ENCODE data around the gene TMEM115.

Gene TMEM115, protein sequence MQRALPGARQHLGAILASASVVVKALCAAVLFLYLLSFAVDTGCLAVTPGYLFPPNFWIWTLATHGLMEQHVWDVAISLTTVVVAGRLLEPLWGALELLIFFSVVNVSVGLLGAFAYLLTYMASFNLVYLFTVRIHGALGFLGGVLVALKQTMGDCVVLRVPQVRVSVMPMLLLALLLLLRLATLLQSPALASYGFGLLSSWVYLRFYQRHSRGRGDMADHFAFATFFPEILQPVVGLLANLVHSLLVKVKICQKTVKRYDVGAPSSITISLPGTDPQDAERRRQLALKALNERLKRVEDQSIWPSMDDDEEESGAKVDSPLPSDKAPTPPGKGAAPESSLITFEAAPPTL

DNA sequence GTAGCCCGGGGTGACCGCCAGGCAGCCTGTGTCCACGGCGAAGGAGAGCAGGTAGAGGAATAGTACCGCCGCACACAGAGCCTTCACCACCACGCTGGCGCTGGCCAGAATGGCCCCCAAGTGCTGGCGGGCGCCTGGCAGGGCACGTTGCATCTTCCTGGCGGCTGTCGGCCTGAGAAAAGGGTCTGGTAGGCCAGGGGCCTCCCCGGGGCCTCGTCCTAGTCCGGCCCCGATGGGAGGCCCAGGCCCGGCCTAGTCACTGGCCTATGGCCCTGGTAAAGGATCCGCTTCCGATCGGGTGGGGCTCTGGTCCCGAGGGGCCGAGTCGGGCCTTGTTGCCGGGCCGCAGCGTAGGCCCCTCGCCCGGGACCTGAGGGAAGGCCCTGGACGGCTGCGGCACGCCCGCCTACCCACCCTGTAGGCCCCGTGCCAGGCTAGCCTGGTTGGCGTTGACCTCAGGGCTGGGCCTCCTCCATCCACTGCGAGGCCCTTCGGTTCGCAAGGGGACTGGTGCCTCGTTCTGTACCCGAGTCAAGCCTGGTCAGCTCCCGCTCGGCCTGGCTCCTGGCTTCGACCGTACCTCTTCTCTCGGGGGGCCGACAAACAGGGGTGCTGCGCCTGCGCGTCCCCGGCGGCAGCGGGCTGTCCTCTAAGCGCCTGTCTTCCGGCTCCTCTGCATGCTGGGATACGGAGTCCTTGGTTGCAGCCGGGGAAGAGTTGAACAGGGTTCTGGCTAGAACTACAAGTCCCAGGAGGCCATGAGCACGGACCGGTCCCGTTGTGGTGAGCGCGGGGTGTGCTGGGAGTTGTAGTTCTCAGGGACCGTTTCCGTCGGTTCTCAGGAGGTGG, at the start of gene TMEM115:
Gene TMEM115 (minus strand): TSS at position 611 of the 849 bp plus-strand sequence. CDS start 458 bp downstream, at position 153.
- Histone ChIP-seq H3K4me3 (peak within 1 kb of the TSS; percentile 74), H3K27me3 (ENCODE audit: low read depth) (no peaks in the 10 kb centered on the region), H3K9me3 (no peaks in the 10 kb centered on the region), H3K36me3 (replicated peaks) (peaks cover 48% of the 10 kb centered on the region), H3K4me1 (peaks cover 23% of the 10 kb centered on the region)
- in situ Hi-C loops (cut with MboI; ENCODE audit: low sequenced_read_pairs) = loop anchor here (10.0 kb wide), 1 partner anchor 1026 kb away; the partner anchor contains the start of gene MANF
- peak; percentile 98 to 99 for DNase-seq (ENCODE audit: low spot score in 2 of 2)

DNA sequence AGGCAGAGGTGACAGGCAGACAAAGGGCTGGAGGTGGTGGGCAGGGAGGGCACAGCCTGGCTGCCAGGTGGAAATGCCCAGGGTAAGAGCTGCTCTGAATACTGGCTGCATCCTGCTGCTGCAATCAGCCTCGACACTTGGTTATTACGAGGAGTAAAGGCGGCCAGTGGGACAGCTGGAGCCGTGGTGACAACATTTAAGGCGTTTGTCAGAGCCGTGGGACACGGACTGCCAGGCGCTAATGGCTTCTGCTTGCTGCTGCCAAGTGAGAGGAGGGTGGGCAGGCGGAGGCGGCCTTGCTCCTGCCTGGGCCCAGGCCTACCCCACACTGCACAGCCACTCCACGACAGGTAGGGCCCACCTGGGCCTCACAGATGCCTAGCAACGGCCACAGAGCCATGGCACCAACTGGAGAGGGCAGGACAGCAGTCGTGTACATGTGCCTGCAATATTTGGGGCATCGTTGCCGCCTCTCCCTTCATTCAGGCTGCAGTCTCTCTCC, 49.2 kb upstream of the TMEM115 start:
- in situ Hi-C loops (cut with MboI; ENCODE audit: low sequenced_read_pairs) = no loop called here
- no peak for DNase-seq (ENCODE audit: low spot score in 2 of 2)
- no peaks in the 10 kb centered on the region for H3K36me3 ChIP-seq (replicated peaks)

DNA sequence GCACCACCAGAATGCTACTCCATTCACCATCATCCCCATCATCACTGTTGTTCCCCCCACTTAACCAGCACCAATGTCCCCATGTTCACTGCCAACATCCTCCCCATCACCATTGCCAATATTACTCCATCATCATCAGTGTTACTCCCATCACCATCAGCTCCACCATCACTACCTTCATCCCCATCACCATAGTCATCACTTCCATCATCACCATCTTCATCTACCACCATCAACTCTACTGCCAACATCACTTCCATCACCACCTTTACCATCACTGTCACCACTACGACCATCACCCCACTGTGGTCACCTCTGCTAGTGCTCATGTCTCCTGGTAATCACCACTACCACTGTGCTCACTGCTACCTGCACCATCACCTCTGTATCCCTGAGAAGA, 47.2 kb upstream of the TMEM115 start:
- no peak for DNase-seq (ENCODE audit: low spot score in 2 of 2)
- no peak overlapping the region for H3K4me3 ChIP-seq
- H3K9me3 ChIP-seq = no peaks in the 10 kb centered on the region
- H3K27me3 ChIP-seq (ENCODE audit: low read depth) = no peaks in the 10 kb centered on the region
- H3K36me3 ChIP-seq (replicated peaks) = no peaks in the 10 kb centered on the region
- in situ Hi-C loops (cut with MboI; ENCODE audit: low sequenced_read_pairs) = no loop called here
- no peaks in the 10 kb centered on the region for H3K4me1 ChIP-seq

More for the DNA sequence above, 49.2 kb upstream of the TMEM115 start:
- Histone ChIP-seq H3K27me3 (ENCODE audit: low read depth) (no peaks in the 10 kb centered on the region), H3K4me1 (no peaks in the 10 kb centered on the region), H3K9me3 (no peaks in the 10 kb centered on the region), H3K4me3 (no peak overlapping the region)

DNA sequence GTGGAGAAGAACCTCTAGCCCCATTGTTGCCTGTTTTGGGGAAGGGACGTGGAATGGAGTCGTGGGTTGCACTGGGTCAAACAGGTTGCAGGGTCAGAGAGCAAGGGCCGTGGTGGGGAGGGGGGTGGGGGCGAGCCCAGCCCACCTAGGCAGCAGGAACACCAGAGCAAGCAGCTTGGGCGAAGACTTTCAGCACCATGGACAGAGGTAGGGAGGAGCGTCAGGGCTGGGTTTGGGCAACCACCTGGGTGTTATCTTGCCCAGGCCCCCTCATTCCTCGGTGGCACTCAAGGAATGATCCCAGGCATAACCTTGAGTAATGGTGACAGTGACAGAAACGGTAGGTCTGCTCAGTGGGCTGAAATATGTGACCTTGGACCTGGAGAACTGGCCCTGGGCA, 45.9 kb upstream of the TMEM115 start:
- no peaks in the 10 kb centered on the region for H3K9me3 ChIP-seq
- peak in 1 of 2 experiments; percentile 68 for DNase-seq (ENCODE audit: low spot score in 2 of 2)
- no peaks in the 10 kb centered on the region for H3K36me3 ChIP-seq (replicated peaks)
- H3K27me3 ChIP-seq (ENCODE audit: low read depth) = no peaks in the 10 kb centered on the region
- H3K4me1 ChIP-seq = no peaks in the 10 kb centered on the region
- in situ Hi-C loops (cut with MboI; ENCODE audit: low sequenced_read_pairs) = no loop called here
- H3K4me3 ChIP-seq = no peak overlapping the region

DNA sequence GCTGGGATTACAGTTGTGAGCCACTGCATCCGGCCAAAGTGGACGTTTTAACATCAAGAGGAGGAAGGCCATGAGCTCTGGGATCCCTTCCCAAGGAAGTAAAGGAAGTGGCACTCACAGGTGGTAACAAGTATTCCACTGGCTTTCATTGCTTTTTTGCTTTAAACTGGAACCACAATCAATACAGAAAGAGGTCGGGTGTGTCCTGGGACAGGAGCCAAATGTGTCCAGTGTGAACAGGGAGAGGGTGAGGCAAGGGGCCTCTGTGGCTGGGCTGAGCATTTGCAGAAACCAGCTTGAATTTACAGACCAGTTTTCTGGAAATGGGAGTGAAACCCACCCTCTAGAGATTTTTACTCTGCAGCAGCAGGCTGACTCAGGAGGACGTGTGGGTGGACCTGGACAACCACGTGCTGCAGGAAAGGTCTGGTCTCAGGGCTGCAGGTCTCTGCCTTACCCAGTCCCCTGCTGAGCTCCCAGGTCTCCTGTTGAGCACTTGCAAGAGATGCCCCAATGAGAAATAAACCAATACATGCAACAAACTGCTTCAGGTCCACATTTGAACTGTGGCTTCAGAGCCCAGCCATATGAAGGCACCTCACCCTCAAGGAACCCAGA, 42.8 kb upstream of the TMEM115 start:
- DNase-seq (ENCODE audit: low spot score in 2 of 2) = no peak

DNA sequence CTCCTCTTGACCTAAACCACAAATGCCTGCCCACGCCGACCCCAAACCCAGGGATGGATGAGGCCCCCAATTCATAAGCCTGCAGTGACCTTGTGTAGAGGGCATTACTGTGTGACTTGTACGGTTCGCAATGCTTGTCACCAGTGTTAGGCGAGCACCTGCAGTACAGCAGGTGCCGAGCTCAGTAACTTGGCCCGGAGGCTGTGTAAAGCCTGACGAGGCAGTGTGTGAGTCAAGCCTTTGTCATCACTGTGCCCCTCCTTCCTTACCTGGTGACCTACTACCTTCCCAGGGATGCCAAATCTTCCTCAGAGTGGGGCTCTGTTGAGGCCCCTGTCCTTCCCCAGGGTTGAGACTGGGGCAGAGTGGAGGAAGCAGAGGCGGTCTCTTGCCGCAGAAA, 37.2 kb upstream of the TMEM115 start:
- H3K36me3 ChIP-seq (replicated peaks) = no peaks in the 10 kb centered on the region
- in situ Hi-C loops (cut with MboI; ENCODE audit: low sequenced_read_pairs) = no loop called here
- H3K27me3 ChIP-seq (ENCODE audit: low read depth) = no peaks in the 10 kb centered on the region
- no peak overlapping the region for H3K4me3 ChIP-seq
- DNase-seq (ENCODE audit: low spot score in 2 of 2) = no peak
- no peaks in the 10 kb centered on the region for H3K9me3 ChIP-seq
- H3K4me1 ChIP-seq = no peaks in the 10 kb centered on the region

More for the DNA sequence above, 42.8 kb upstream of the TMEM115 start:
- Histone ChIP-seq H3K4me3 (no peak overlapping the region), H3K36me3 (replicated peaks) (no peaks in the 10 kb centered on the region), H3K9me3 (no peaks in the 10 kb centered on the region), H3K4me1 (no peaks in the 10 kb centered on the region), H3K27me3 (ENCODE audit: low read depth) (no peaks in the 10 kb centered on the region)
- in situ Hi-C loops (cut with MboI; ENCODE audit: low sequenced_read_pairs) = no loop called here

DNA sequence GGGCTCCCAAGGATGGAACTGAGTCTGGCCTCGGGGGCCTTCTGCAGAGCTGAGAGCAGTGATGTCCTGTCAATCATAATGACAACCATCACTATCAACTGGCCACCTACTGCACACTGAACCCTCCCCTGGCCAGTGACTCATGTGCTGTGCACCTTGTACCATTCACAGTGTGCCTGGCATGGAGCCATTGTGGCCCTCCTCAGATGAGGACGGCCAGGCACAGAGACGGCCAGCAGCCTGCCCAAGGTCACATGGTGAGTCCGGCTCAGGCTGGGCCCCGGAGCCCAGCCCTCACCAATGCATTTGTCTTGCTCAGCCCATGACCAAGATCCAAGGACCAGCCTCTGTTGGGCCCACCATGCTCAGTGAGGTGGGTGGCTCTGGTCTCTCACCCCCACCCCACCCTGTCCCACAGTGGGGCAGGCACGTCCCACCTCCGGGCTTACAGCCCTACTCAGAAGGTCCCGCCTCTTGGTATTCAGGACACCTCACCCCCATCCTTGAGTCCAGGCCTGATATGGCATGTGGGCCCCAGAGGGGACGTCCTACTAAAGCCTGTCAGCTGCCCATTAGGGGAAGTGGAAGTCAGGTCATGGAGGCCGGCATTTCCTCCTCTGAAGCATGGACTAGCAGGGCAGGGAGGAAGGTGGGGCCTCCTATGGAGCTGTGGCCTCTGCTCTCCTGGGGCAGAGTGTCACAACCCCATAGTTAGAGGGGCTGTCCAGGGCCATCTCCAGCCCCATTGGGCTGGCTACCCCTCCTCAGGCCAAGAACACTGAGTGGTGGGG, 35.9 kb upstream of the TMEM115 start:
- H3K4me3 ChIP-seq = no peak overlapping the region
- in situ Hi-C loops (cut with MboI; ENCODE audit: low sequenced_read_pairs) = no loop called here
- no peak for DNase-seq (ENCODE audit: low spot score in 2 of 2)
- H3K36me3 ChIP-seq (replicated peaks) = no peaks in the 10 kb centered on the region
- H3K9me3 ChIP-seq = no peaks in the 10 kb centered on the region
- H3K4me1 ChIP-seq = no peaks in the 10 kb centered on the region
- no peaks in the 10 kb centered on the region for H3K27me3 ChIP-seq (ENCODE audit: low read depth)

DNA sequence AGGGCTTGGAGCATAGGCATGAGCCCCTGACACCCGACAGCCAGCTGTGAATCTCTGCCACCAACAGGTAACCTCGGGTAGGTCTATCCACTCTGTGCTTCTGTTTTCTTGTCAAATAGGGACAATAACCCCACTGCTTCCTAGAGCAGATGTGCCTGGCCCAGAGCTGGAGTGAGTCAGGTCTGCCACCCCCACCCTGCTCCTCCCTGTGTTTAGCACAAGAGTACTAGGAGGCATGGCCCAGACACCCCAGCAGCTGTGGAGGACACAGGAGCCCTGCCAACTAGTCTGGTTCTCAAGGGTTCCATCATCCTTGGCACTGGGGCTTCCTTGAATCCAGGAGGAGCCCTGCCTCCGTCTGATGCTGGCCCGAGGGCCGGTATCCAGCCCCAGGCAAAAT, 33.7 kb upstream of the TMEM115 start:
- in situ Hi-C loops (cut with MboI; ENCODE audit: low sequenced_read_pairs) = no loop called here
- H3K27me3 ChIP-seq (ENCODE audit: low read depth) = no peaks in the 10 kb centered on the region
- H3K9me3 ChIP-seq = no peaks in the 10 kb centered on the region
- no peak overlapping the region for H3K4me3 ChIP-seq
- H3K4me1 ChIP-seq = no peaks in the 10 kb centered on the region
- DNase-seq (ENCODE audit: low spot score in 2 of 2) = no peak
- no peaks in the 10 kb centered on the region for H3K36me3 ChIP-seq (replicated peaks)

DNA sequence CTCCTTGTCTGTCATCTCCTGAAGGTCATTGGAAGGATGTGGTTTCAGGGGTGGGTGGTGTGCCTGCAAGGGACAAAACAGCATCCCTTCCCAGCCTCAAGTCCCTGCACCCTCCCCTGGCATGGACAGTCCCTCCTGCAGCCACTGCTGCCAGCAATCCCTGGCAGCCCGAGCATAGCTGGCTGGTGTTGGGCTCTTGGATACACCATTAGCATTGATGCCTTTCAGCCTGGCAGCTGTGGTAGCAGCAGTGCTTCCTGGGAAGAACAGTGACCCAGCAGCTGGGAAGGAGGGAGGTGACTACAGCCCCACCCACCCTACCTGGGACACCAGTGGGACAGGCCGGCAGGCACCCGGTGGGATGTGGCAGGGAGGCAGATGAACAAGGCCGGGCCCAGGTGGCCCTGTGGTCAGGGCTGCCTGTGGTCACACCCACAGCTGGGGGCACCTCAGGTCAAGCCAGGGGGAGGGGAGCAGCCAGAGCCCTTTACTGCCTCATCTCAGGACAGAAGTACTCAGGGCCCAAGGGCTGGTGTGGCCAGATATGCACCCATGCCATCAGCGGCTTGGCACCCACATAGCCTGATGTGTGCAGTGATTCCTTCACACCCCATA, 32.9 kb upstream of the TMEM115 start:
- Histone ChIP-seq H3K36me3 (replicated peaks) (no peaks in the 10 kb centered on the region), H3K9me3 (no peaks in the 10 kb centered on the region), H3K4me1 (no peaks in the 10 kb centered on the region), H3K4me3 (no peak overlapping the region), H3K27me3 (ENCODE audit: low read depth) (no peaks in the 10 kb centered on the region)
- no peak for DNase-seq (ENCODE audit: low spot score in 2 of 2)
- in situ Hi-C loops (cut with MboI; ENCODE audit: low sequenced_read_pairs) = no loop called here

DNA sequence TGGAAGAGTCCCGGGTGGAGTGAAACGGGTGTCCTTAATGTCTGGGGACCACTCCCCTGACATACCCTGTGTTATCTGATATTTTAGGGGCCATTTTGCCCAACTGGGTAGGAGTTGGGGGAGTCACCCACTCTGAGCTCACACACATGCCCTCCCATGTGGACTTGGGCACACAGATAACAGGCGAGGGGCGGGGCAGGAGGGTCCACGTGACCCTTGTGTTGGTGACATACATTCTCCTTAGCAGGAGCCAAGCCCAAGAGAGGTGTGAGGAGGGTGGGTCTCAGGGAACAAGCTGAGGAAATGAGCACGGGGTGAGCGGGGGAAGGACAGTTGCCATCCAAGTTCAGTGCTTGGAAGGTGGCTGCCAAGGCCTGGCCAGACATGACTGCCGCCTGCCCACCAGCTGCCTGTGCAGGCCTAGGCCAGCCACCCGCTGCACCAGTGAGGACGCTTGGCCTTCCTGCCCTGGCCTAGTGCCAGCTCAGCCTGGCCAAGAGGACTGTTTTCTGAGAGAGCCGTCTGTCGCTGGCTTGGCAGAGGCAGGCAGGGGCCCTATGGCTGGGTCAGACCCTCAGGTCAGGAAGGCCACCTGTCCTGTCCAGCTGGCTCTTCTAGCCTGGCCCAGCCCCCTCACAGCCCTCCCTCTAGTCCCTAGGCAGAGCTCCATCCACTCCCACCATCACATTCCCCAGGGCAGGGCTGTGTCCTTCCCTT, 31.3 kb upstream of the TMEM115 start:
- Histone ChIP-seq H3K27me3 (ENCODE audit: low read depth) (no peaks in the 10 kb centered on the region), H3K4me3 (no peak overlapping the region)
- no peak for DNase-seq (ENCODE audit: low spot score in 2 of 2)

DNA sequence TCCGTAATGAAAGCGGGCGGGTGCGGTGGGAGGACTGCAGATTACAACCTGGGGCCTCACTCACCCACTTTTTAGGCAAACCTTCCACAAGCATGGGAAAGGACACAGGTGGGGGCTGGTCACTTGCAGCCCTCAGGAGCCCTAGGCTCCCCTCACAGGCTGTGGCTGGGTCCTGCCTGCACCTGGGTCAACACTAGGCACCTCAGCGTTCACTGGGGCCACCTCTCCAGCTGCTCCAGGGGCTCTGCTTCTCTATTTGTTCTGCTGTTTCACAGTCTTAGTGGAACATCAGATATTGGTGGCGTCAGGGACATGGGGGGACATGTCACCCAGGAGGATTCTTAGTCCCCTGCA, 30.1 kb upstream of the TMEM115 start:
- Histone ChIP-seq H3K9me3 (no peaks in the 10 kb centered on the region), H3K27me3 (ENCODE audit: low read depth) (no peaks in the 10 kb centered on the region), H3K36me3 (replicated peaks) (no peaks in the 10 kb centered on the region), H3K4me3 (no peak overlapping the region), H3K4me1 (no peaks in the 10 kb centered on the region)
- in situ Hi-C loops (cut with MboI; ENCODE audit: low sequenced_read_pairs) = no loop called here
- DNase-seq (ENCODE audit: low spot score in 2 of 2) = no peak

More for the DNA sequence above, 31.3 kb upstream of the TMEM115 start:
- no peaks in the 10 kb centered on the region for H3K36me3 ChIP-seq (replicated peaks)
- no peaks in the 10 kb centered on the region for H3K4me1 ChIP-seq
- H3K9me3 ChIP-seq = no peaks in the 10 kb centered on the region
- in situ Hi-C loops (cut with MboI; ENCODE audit: low sequenced_read_pairs) = no loop called here

DNA sequence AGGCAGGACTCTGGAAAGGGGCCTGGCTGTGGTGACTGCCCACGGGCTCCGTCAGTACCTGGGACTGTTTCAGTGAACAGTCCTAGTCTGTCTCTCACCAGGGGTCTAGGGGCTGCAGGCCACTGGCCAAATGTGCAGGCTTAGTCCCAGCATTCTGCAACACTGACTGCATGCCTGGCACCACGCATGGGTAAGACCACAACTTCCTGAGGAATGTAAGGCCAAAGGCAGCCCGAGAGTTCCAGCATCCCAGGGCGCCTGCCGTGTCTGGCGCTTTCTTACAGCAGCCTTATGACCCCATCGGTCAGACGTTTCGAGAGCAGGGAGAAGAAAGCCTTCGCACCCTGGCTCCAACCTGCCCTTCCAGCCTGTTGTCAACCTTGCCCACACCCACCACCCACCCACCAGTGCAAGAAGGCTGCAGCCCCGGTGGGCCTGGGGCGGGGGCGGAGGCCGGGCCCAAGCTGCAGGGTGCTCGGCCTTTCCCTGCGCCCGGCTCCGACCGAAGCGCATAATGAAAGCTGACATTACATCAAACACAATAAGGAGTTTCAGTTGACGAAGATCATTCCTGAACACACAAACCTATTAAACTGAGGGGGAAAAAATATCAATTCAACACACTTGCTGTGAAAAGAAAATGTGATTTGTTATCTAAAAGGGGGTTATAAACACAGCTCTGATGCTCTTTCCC, 29.5 kb upstream of the TMEM115 start:
- no peaks in the 10 kb centered on the region for H3K27me3 ChIP-seq (ENCODE audit: low read depth)

More for the DNA sequence above, 29.5 kb upstream of the TMEM115 start:
- in situ Hi-C loops (cut with MboI; ENCODE audit: low sequenced_read_pairs) = no loop called here
- no peak for DNase-seq (ENCODE audit: low spot score in 2 of 2)
- no peaks in the 10 kb centered on the region for H3K36me3 ChIP-seq (replicated peaks)
- H3K4me3 ChIP-seq = no peak overlapping the region
- no peaks in the 10 kb centered on the region for H3K4me1 ChIP-seq
- no peaks in the 10 kb centered on the region for H3K9me3 ChIP-seq
